ENCODE measurements around the gene CNOT6L. TPM values are rescaled to one million over a fixed set of nuclear protein-coding genes. Genes with fewer than 3 reads are reported as not detected.

The CNOT6L gene
- total RNA-seq, 1 experiment from 2014 or later, result 14.5 TPM

DNA sequence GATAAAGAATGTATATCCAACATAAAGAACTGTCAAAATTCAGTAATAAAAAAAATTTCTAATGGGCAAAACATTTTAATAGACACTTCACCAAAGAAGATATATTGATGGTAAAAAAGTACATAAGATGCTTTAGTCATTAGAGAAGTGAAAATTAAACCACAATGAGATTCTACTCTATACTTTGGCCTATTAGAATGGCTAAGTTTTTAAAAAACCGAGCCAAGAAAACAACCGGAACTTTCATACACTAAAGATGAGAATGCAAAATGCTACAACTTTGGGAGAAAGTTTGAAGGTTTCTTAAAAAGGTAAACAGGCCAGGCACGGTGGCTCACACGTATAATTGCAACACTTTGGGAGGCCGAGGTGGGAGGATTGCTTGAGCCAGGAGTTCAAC, 20.8 kb downstream of the CNOT6L start:
- no peak overlapping the region for H2BK15ac ChIP-seq (ENCODE audit: low read depth, low read length)
- no peak overlapping the region for H3K4me3 Mint-ChIP-seq
- H4K20me1 ChIP-seq (ENCODE audit: control insufficient read depth, insufficient read depth, insufficient read length), result no peaks in the 10 kb centered on the region
- H2BK120ac ChIP-seq (ENCODE audit: low read depth, low read length, poor library complexity, severe bottlenecking), result no peak overlapping the region
- no peak overlapping the region for H4K91ac ChIP-seq (ENCODE audit: insufficient read length, low read depth, low read length)
- H3K23ac ChIP-seq (ENCODE audit: insufficient read length, low read depth, low read length), result no peak overlapping the region
- H2AFZ ChIP-seq (ENCODE audit: low read length), result no peak overlapping the region
- H3K4ac ChIP-seq (ENCODE audit: low read depth, low read length), result no peak overlapping the region
- H3T11ph ChIP-seq (ENCODE audit: low read length), result no peak overlapping the region
- TF ChIP-seq, protein P1, sequence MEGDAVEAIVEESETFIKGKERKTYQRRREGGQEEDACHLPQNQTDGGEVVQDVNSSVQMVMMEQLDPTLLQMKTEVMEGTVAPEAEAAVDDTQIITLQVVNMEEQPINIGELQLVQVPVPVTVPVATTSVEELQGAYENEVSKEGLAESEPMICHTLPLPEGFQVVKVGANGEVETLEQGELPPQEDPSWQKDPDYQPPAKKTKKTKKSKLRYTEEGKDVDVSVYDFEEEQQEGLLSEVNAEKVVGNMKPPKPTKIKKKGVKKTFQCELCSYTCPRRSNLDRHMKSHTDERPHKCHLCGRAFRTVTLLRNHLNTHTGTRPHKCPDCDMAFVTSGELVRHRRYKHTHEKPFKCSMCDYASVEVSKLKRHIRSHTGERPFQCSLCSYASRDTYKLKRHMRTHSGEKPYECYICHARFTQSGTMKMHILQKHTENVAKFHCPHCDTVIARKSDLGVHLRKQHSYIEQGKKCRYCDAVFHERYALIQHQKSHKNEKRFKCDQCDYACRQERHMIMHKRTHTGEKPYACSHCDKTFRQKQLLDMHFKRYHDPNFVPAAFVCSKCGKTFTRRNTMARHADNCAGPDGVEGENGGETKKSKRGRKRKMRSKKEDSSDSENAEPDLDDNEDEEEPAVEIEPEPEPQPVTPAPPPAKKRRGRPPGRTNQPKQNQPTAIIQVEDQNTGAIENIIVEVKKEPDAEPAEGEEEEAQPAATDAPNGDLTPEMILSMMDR (conservative IDR thresholded peaks at IDR 0.05), result no peak
- peaks cover 0 to 4% of the 10 kb centered on the region in 2 experiments; a peak in 1 of 5 replicates for H3K9me3 Mint-ChIP-seq
- no peaks in the 10 kb centered on the region; the same call in 1 of the 2 replicates for H3K79me2 ChIP-seq (ENCODE audit: insufficient read depth, low read length)
- H2BK12ac ChIP-seq (ENCODE audit: insufficient read length, low read depth, low read length), result no peak overlapping the region
- no peak overlapping the region for H2BK20ac ChIP-seq (ENCODE audit: low read depth, low read length, poor library complexity, severe bottlenecking)
- no peak overlapping the region for H2AK5ac ChIP-seq (ENCODE audit: insufficient read length, low read length)
- H3K18ac ChIP-seq (ENCODE audit: insufficient read length, low read depth, low read length), result no peak overlapping the region
- no peak for DNase-seq
- H3K27ac Mint-ChIP-seq, result no peak overlapping the region
- H3K9ac ChIP-seq (ENCODE audit: extremely low read depth, insufficient read length, low read length), result no peak overlapping the region
- no peaks in the 10 kb centered on the region for H3K9me3 ChIP-seq (ENCODE audit: control insufficient read depth, low read depth, low read length)
- H3K4me1 Mint-ChIP-seq, result peaks cover 12 to 16% of the 10 kb centered on the region in 2 experiments
- no peak overlapping the region for H3K27ac ChIP-seq (ENCODE audit: insufficient read length, low read depth, low read length)
- H3K4me2 ChIP-seq (ENCODE audit: insufficient read depth, insufficient read length, low read length), result no peak overlapping the region
- no peak overlapping the region for H4K5ac ChIP-seq (ENCODE audit: insufficient read length, low read depth, low read length)
- H3K36me3 Mint-ChIP-seq (ENCODE audit: insufficient read depth in 1 of 3, low read depth in 3 of 3), result peaks cover 2 to 5% (median 4%) of the 10 kb centered on the region in 3 experiments; a peak in 5 of 7 replicates
- no peaks in the 10 kb centered on the region for H3K4me1 ChIP-seq (ENCODE audit: insufficient read depth, low read length)
- H3K27me3 Mint-ChIP-seq (ENCODE audit: low read depth), result no peaks in the 10 kb centered on the region
- H3K79me1 ChIP-seq (ENCODE audit: insufficient read depth, low read depth, low read length, poor library complexity, severe bottlenecking), result no peaks in the 10 kb centered on the region
- H3K27me3 ChIP-seq (ENCODE audit: insufficient read depth, low read length), result no peaks in the 10 kb centered on the region
- no peak overlapping the region for H2BK5ac ChIP-seq (ENCODE audit: insufficient read length, low read length)
- H3K56ac ChIP-seq (ENCODE audit: insufficient read length, low read depth, low read length), result no peak overlapping the region
- WGBS (ENCODE audit: extremely low coverage, insufficient read length, low lambda C conversion rate), result no CpG with 5 or more reads among the region's 5 CpGs
- no peaks in the 10 kb centered on the region for H3K23me2 ChIP-seq (ENCODE audit: insufficient read length, low read depth, low read length, poor library complexity, severe bottlenecking)
- H4K8ac ChIP-seq (replicated peaks; ENCODE audit: insufficient read length, low read depth, low read length), result no peak overlapping the region
- H3K14ac ChIP-seq (ENCODE audit: insufficient read depth, low read length), result no peak overlapping the region

All from H9 (cell line).